Measurements from ENCODE around the gene NRGN. TPM values are rescaled to one million over a fixed set of nuclear protein-coding genes. Genes with fewer than 3 reads are reported as not detected.

The NRGN gene
- total and polyA plus RNA-seq, 3 donors from 2014 or later = 3.0 to 10.4 (median 5.5) TPM

DNA sequence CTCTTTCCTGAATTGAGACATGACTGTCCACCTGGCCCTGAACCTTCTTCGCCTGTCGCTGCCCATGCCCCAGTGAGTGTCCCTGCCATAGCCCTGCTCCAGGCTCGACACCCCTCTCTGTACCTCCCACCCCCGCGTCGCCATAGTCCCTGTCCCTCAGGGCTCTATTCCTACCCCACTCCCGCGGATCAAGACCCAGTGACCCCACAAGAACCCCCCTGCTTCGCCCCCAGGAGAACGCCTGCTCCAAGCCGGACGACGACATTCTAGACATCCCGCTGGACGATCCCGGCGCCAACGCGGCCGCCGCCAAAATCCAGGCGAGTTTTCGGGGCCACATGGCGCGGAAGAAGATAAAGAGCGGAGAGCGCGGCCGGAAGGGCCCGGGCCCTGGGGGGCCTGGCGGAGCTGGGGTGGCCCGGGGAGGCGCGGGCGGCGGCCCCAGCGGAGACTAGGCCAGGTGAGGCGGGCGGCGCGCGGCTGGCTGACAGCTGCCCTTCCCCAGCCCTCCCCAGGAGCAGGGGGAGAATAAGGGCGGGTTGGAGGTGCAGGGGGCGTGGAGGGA, 5.6 kb downstream of the NRGN start:
- H3K4me3 ChIP-seq = peak overlapping the region; percentile 12 to 53
- no peaks in the 10 kb centered on the region for H3K36me3 ChIP-seq (ENCODE audit: low read depth, missing control alignments)
- DNase-seq = no peak
- H3K27me3 ChIP-seq = no peaks in the 10 kb centered on the region
- peaks cover 6% of the 10 kb centered on the region for H3K4me1 ChIP-seq
- TF ChIP-seq, protein P1, sequence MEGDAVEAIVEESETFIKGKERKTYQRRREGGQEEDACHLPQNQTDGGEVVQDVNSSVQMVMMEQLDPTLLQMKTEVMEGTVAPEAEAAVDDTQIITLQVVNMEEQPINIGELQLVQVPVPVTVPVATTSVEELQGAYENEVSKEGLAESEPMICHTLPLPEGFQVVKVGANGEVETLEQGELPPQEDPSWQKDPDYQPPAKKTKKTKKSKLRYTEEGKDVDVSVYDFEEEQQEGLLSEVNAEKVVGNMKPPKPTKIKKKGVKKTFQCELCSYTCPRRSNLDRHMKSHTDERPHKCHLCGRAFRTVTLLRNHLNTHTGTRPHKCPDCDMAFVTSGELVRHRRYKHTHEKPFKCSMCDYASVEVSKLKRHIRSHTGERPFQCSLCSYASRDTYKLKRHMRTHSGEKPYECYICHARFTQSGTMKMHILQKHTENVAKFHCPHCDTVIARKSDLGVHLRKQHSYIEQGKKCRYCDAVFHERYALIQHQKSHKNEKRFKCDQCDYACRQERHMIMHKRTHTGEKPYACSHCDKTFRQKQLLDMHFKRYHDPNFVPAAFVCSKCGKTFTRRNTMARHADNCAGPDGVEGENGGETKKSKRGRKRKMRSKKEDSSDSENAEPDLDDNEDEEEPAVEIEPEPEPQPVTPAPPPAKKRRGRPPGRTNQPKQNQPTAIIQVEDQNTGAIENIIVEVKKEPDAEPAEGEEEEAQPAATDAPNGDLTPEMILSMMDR (IDR thresholded peaks at IDR 0.05) = no peak
- H3K9me3 ChIP-seq = no peaks in the 10 kb centered on the region
- 17 to 34% methylated on average over 29 to 44 of the region's 44 CpGs for WGBS, 2 donors
- H3K27ac ChIP-seq = no peak overlapping the region
- intact Hi-C loops (cut with DNase I; ENCODE audit: low total_unique reads) = no loop called here

- Histone ChIP-seq H3K4me1 (peaks cover 6% of the 10 kb centered on the region), H3K9me3 (no peaks in the 10 kb centered on the region), H3K4me3 (peak overlapping the region; percentile 12 to 53), H3K27me3 (no peaks in the 10 kb centered on the region), H3K36me3 (ENCODE audit: low read depth, missing control alignments) (no peaks in the 10 kb centered on the region), H3K27ac (no peak overlapping the region)
- WGBS, 2 donors = 6 to 8% methylated on average over 35 to 41 of the region's 41 CpGs
- no peak for DNase-seq
- no peak for TF ChIP-seq POLR2A (IDR thresholded peaks at IDR 0.05)
- TF ChIP-seq, protein P1 (IDR thresholded peaks at IDR 0.05) = peak in 1 of 3 experiments; percentile 2
- intact Hi-C loops (cut with DNase I; ENCODE audit: low total_unique reads) = no loop called here
Measured at GRCh38 chr11:124745835-124746620, 6.3 kb downstream of the NRGN start.

DNA sequence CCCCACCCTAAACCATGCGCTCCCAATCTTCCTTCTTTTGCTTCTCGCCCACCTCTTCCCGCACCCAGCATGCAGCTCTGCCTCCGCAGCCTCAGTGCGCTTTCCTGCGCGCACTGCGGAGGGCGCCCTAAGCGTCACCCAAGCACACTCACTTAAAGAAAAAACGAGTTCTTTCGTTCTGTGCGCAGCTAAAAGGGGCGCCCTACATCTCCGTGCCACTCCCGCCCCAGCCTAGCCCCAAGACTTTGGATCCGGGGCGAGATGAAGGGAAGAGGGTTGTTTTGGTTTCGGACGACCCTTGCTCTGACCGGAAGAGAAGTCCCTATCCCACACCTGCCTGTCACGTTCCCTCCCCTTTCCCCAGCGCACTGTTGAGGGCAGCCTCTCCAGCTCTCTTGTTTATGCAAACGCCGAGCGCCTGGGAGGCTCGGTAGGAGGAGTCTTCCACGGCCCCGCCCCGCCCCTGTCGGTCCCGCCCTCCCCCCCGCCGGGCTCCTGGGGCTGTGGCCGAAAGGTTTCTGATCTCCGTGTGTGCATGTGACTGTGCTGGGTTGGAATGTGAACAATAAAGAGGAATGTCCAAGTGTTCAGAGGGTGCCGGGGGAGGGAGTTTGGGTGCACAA, 7.0 kb downstream of the NRGN start:
- H3K27me3 ChIP-seq = no peaks in the 10 kb centered on the region
- DNase-seq = peak; percentile 62
- peaks cover 6% of the 10 kb centered on the region for H3K4me1 ChIP-seq
- TF ChIP-seq POLR2A (IDR thresholded peaks at IDR 0.05) = no peak
- TF ChIP-seq, protein P1 (IDR thresholded peaks at IDR 0.05) = no peak
- peak overlapping the region; percentile 12 to 53 for H3K4me3 ChIP-seq
- 2 to 4% methylated on average over 33 to 37 of the region's 37 CpGs for WGBS, 2 donors
- no peak overlapping the region for H3K27ac ChIP-seq
- H3K36me3 ChIP-seq (ENCODE audit: low read depth, missing control alignments) = no peaks in the 10 kb centered on the region
- H3K9me3 ChIP-seq = no peaks in the 10 kb centered on the region
- intact Hi-C loops (cut with DNase I; ENCODE audit: low total_unique reads) = no loop called here

DNA sequence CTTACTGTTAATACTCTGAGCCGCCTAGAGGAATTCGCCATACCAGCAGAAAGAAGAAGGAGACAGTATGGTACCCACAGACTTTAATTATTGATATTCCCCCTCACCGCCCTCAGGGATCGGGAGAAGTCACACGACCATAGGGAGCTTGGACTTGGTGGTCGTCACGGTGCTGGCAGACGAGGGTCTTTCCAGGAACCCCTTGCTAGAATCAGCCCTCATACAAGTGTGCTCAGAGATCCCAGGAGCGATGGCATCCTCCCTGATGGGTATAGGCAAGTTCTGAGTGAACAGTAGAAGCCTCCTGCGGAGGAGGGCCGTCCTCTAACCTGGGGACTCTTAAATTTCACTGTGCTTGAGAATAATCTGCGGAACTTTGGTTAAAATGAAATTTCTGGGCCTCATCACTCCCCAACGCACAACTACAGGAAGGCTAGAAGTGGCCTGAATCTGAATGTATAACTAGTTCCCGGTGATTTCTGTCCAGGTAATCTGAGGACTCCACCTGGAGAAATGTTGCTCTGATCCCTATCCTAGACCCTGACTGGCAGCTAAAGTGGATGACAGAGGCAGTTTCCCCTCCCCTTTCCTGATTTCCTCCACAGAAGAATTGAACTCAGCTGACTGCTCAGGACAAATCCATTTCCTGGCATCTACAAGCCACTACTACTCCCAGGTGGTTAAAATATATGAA, 7.8 kb downstream of the NRGN start:
- WGBS, 2 donors = 45 to 47% methylated on average over 14 of the region's 14 CpGs
- no peak for DNase-seq
- intact Hi-C loops (cut with DNase I; ENCODE audit: low total_unique reads) = no loop called here
- TF ChIP-seq POLR2A (IDR thresholded peaks at IDR 0.05) = no peak
- TF ChIP-seq, protein P1 (IDR thresholded peaks at IDR 0.05) = no peak
- H3K36me3 ChIP-seq (ENCODE audit: low read depth, missing control alignments) = no peaks in the 10 kb centered on the region
- no peak overlapping the region for H3K4me3 ChIP-seq
- no peaks in the 10 kb centered on the region for H3K27me3 ChIP-seq
- H3K27ac ChIP-seq = no peak overlapping the region
- no peaks in the 10 kb centered on the region for H3K9me3 ChIP-seq
- peaks cover 11% of the 10 kb centered on the region for H3K4me1 ChIP-seq
